WTC11 (cell line): Measurements from ENCODE around the gene GTF3C4. TPM values are rescaled to one million over a fixed set of nuclear protein-coding genes. Genes with fewer than 3 reads are reported as not detected.
A peak's percentile ranks its signal among the peaks of the same experiment; 100 is the strongest.

Experiments used
- ATAC-seq: fragments of 200-7000 bp; cut with Tn5 transposase; 2 replicates; pipeline ENCODE4 v1.10.0; 2021; ENCODE audit warnings: mild to moderate bottlenecking, moderate library complexity
- Bru-seq: library from RNA; stranded (reverse); fragments of 400-500 nt; gene quantifications from one replicate; lab custom pipeline; 2021; lab: Mats Ljungman, UMichigan
- CTCF ChIA-PET: fragments of 300-600 bp; sonication (Branson Sonifier 250); formaldehyde crosslinking; loops from one replicate; lab custom pipeline; 2021; ENCODE audit warnings: antibody characterized with exemption; lab: Charles Lee
- POLR2A ChIA-PET: fragments of 350-600 bp; sonication (Branson Sonifier 250); formaldehyde crosslinking; loops from one replicate; lab custom pipeline; 2021; ENCODE audit warnings: antibody characterized with exemption; lab: Charles Lee
- DNase-seq: peaks from one replicate; pipeline ENCODE4 v3.0.0; 2021; ENCODE audit warnings: low spot score
- H3K27ac Mint-ChIP-seq: 2 replicates; pipeline ENCODE4 v1.8.0; 2021; ENCODE audit warnings: mixed read lengths
- H3K27me3 Mint-ChIP-seq: 2 replicates; pipeline ENCODE4 v1.8.0; 2021; ENCODE audit warnings: low read depth, mild to moderate bottlenecking, moderate library complexity, mixed read lengths
- H3K36me3 Mint-ChIP-seq: 2 replicates; pipeline ENCODE4 v1.8.0; 2021; ENCODE audit warnings: mixed read lengths
- H3K4me1 Mint-ChIP-seq: 2 replicates; pipeline ENCODE4 v1.8.0; 2022; ENCODE audit warnings: mixed read lengths
- H3K4me3 Mint-ChIP-seq: 2 replicates; pipeline ENCODE4 v1.8.0; 2021; ENCODE audit warnings: mild to moderate bottlenecking, moderate library complexity, mixed read lengths
- H3K9me3 Mint-ChIP-seq: 2 replicates; pipeline ENCODE4 v1.8.0; 2021; ENCODE audit warnings: mixed read lengths
- ARID4B ChIP-seq: sonication (generic); formaldehyde crosslinking; IDR thresholded peaks from 2 replicates; pipeline ENCODE4 v1.8.0; 2023; ENCODE audit warnings: missing genetic modification reagents, mild to moderate bottlenecking, borderline replicate concordance
- ATF1 ChIP-seq: sonication (generic); formaldehyde crosslinking; IDR thresholded peaks from 2 replicates; pipeline ENCODE4 v1.8.1; 2023; ENCODE audit warnings: mild to moderate bottlenecking, moderate library complexity, missing genetic modification reagents
- EMX1 ChIP-seq: fragments of 250-450 bp; sonication (Bioruptor Pico); IDR thresholded peaks from 2 replicates; pipeline ENCODE4 v1.8.0; 2021; ENCODE audit warnings: mild to moderate bottlenecking
- FOXJ3 ChIP-seq: sonication (generic); formaldehyde crosslinking; IDR thresholded peaks from 2 replicates; pipeline ENCODE4 v1.9.0; 2021; ENCODE audit warnings: missing genetic modification reagents, mild to moderate bottlenecking, borderline replicate concordance
- FOXP1 ChIP-seq: sonication (generic); formaldehyde crosslinking; IDR thresholded peaks from 2 replicates; pipeline ENCODE4 v1.8.0; 2022; ENCODE audit warnings: missing genetic modification reagents, mild to moderate bottlenecking, moderate library complexity, borderline replicate concordance
- HMGA2 ChIP-seq: fragments of 250-450 bp; sonication (Bioruptor Pico); IDR thresholded peaks from 2 replicates; pipeline ENCODE4 v1.4.0; 2021; ENCODE audit warnings: mild to moderate bottlenecking, moderate library complexity
- KAT7 ChIP-seq: sonication (generic); formaldehyde crosslinking; IDR thresholded peaks from 2 replicates; pipeline ENCODE4 v1.8.1; 2023; ENCODE audit warnings: missing genetic modification reagents, mild to moderate bottlenecking, borderline replicate concordance
- MLX ChIP-seq: sonication (generic); formaldehyde crosslinking; IDR thresholded peaks from 2 replicates; pipeline ENCODE4 v1.8.1; 2023; ENCODE audit warnings: mild to moderate bottlenecking, missing genetic modification reagents, moderate library complexity
- NFATC4 ChIP-seq: fragments of 250-450 bp; sonication (Bioruptor Pico); IDR thresholded peaks from 2 replicates; pipeline ENCODE4 v1.9.0; 2021; ENCODE audit warnings: mild to moderate bottlenecking
- NFYB ChIP-seq: sonication (generic); formaldehyde crosslinking; conservative IDR thresholded peaks from 2 replicates; pipeline ENCODE4 v1.8.0; 2022; ENCODE audit warnings: low read depth, missing genetic modification reagents
- PREB ChIP-seq: sonication (generic); formaldehyde crosslinking; IDR thresholded peaks from 2 replicates; pipeline ENCODE4 v1.8.1; 2022; ENCODE audit warnings: mild to moderate bottlenecking, missing genetic modification reagents, moderate library complexity, borderline replicate concordance
- PRRX2 ChIP-seq: fragments of 250-450 bp; sonication (Bioruptor Pico); IDR thresholded peaks from 2 replicates; pipeline ENCODE4 v1.8.0; 2021; ENCODE audit warnings: mild to moderate bottlenecking
- STAT6 ChIP-seq: sonication (generic); formaldehyde crosslinking; conservative IDR thresholded peaks from 2 replicates; pipeline ENCODE4 v1.8.1; 2023; ENCODE audit warnings: mild to moderate bottlenecking, low read depth, missing genetic modification reagents, moderate library complexity
- TEAD4 ChIP-seq: sonication (generic); formaldehyde crosslinking; IDR thresholded peaks from 2 replicates; pipeline ENCODE4 v1.8.0; 2022; ENCODE audit warnings: mild to moderate bottlenecking, missing genetic modification reagents
- ZNF671 ChIP-seq: fragments of 250-450 bp; sonication (Bioruptor Pico); IDR thresholded peaks from 2 replicates; pipeline ENCODE4 v1.8.0; 2021; ENCODE audit warnings: mild to moderate bottlenecking
- long read RNA-seq, 3 experiments: library from RNA in 1 of 3; library from capped mRNA in 1 of 3; library from polyadenylated mRNA in 1 of 3; unstranded in 2 of 3; stranded (forward) in 1 of 3; transcript quantifications; one replicate each; pipeline ENCODE4 v2.0.0, GENCODE V29; 2021
- total RNA-seq: library from RNA; stranded (reverse); gene quantifications from 3 replicates; pipeline ENCODE4 v1.2.3, GENCODE V29; 2021
- TF ChIP-seq, protein P1 (sequence below): sonication (generic); formaldehyde crosslinking; IDR thresholded peaks from 2 replicates; pipeline ENCODE4 v1.8.0; 2022; ENCODE audit warnings: mild to moderate bottlenecking, missing genetic modification reagents
- TF ChIP-seq, protein P2 (sequence below): sonication (generic); formaldehyde crosslinking; IDR thresholded peaks from 2 replicates; pipeline ENCODE4 v1.8.0; 2022; ENCODE audit warnings: mild to moderate bottlenecking, missing genetic modification reagents

GTF3C4 gene, protein sequence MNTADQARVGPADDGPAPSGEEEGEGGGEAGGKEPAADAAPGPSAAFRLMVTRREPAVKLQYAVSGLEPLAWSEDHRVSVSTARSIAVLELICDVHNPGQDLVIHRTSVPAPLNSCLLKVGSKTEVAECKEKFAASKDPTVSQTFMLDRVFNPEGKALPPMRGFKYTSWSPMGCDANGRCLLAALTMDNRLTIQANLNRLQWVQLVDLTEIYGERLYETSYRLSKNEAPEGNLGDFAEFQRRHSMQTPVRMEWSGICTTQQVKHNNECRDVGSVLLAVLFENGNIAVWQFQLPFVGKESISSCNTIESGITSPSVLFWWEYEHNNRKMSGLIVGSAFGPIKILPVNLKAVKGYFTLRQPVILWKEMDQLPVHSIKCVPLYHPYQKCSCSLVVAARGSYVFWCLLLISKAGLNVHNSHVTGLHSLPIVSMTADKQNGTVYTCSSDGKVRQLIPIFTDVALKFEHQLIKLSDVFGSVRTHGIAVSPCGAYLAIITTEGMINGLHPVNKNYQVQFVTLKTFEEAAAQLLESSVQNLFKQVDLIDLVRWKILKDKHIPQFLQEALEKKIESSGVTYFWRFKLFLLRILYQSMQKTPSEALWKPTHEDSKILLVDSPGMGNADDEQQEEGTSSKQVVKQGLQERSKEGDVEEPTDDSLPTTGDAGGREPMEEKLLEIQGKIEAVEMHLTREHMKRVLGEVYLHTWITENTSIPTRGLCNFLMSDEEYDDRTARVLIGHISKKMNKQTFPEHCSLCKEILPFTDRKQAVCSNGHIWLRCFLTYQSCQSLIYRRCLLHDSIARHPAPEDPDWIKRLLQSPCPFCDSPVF
- total RNA-seq: 28.5 to 31.6 TPM (median 29.1 TPM) in 3 replicates
- percentile 94 among the genes with signal in this experiment for Bru-seq, nascent RNA
- long read RNA-seq, experiment 1, full-length matches to known transcripts: 200 of 268 reads
- long read RNA-seq, experiment 1, partial matches to known transcripts: 24 of 268 reads
- long read RNA-seq, experiment 1, other reads (novel, unspliced or antisense): 44 of 268 reads
- long read RNA-seq, experiment 2, full-length matches to known transcripts: 21 of 69 reads
- long read RNA-seq, experiment 2, partial matches to known transcripts: 14 of 69 reads
- long read RNA-seq, experiment 2, other reads (novel, unspliced or antisense): 34 of 69 reads
- long read RNA-seq, experiment 3, full-length matches to known transcripts: 1 of 2 reads
- long read RNA-seq, experiment 3, partial matches to known transcripts: 1 of 2 reads
- long read RNA-seq, experiment 3, other reads (novel, unspliced or antisense): 0 of 2 reads

DNA sequence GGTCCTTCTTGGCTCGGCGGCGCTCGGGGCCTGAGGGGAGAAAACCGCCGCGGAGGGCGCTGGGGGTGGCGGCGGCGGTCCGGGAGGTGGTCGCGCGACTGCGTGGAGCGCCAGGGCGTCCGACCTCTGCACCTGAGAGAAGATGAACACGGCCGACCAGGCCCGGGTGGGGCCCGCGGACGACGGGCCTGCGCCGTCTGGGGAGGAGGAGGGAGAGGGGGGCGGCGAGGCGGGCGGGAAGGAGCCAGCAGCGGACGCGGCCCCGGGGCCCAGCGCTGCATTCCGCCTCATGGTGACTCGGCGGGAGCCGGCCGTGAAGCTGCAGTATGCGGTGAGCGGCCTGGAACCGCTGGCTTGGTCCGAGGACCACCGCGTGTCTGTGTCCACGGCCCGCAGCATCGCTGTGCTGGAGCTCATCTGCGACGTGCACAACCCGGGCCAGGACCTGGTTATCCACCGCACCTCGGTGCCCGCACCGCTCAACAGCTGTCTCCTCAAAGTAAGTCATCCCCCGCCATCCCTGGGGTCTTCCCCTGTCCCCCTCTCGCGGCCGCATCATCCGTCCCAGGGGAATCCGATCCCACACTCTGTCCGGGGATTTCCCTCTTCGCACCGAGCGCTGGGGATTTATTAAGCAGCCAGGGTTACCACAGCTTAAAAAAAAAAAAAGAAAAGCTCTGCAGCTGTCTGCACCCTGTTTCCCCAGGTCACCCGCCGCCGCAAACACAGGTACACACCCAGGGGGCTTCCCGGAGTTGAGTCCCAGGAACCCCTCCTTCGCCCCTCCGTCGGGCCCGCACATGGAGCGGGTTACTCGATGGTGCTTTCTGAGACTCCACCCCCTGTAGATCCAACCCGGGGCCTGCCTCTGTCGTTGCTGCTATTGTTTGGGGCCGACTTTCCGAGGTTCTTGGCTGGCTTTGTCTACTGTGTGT, at the start of gene GTF3C4:
TSS of gene GTF3C4 (plus strand) at position 8 of the 935 bp plus-strand sequence. CDS start at position 143, 135 bp downstream.
- ChIA-PET POLR2A (interaction anchor here (0.6 to 2.2 kb wide), 4 partner anchors 57 to 136 kb away, joined by 3 to 5 read pairs (median 4); no protein-coding TSS in a partner anchor), CTCF (interaction anchor here (0.7 to 2.3 kb wide), 4 partner anchors 79 to 142 kb away, joined by 3 to 12 read pairs (median 4); no protein-coding TSS in a partner anchor)
- Mint-ChIP-seq H3K4me3 (peak within 1 kb of the TSS; percentile 91), H3K36me3 (peaks cover 7% of the 10 kb centered on the region), H3K9me3 (no peaks in the 10 kb centered on the region), H3K27me3 (no peaks in the 10 kb centered on the region), H3K4me1 (peaks cover 46% of the 10 kb centered on the region), H3K27ac (peak within 1 kb of the TSS; percentile 93)
- peak; percentile 41 for DNase-seq
- ATAC-seq: peak; percentile 13
- TF ChIP-seq TEAD4 (CRISPR knock-in tag) (0 out of 2 replicates have a peak, but pooled peaks have one; percentile 1), EMX1 (CRISPR knock-in tag) (no peak), KAT7 (peak; percentile 63; the same call in 1 of the 2 replicates), NFATC4 (CRISPR knock-in tag) (0 out of 2 replicates have a peak, but pooled peaks have one; percentile 38), ATF1 (CRISPR knock-in tag) (no peak), PRRX2 (CRISPR knock-in tag) (no peak), STAT6 (CRISPR knock-in tag) (no peak), ARID4B (peak; percentile 44; the same call in 1 of the 2 replicates), MLX (CRISPR knock-in tag) (no peak), NFYB (CRISPR knock-in tag) (no peak), ZNF671 (CRISPR knock-in tag) (no peak), PREB (CRISPR knock-in tag) (no peak), FOXJ3 (CRISPR knock-in tag) (no peak), FOXP1 (CRISPR knock-in tag) (no peak), HMGA2 (CRISPR knock-in tag) (no peak)
- TF ChIP-seq, protein P1, sequence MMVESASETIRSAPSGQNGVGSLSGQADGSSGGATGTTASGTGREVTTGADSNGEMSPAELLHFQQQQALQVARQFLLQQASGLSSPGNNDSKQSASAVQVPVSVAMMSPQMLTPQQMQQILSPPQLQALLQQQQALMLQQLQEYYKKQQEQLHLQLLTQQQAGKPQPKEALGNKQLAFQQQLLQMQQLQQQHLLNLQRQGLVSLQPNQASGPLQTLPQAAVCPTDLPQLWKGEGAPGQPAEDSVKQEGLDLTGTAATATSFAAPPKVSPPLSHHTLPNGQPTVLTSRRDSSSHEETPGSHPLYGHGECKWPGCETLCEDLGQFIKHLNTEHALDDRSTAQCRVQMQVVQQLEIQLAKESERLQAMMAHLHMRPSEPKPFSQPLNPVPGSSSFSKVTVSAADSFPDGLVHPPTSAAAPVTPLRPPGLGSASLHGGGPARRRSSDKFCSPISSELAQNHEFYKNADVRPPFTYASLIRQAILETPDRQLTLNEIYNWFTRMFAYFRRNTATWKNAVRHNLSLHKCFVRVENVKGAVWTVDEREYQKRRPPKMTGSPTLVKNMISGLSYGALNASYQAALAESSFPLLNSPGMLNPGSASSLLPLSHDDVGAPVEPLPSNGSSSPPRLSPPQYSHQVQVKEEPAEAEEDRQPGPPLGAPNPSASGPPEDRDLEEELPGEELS (CRISPR knock-in tag): no peak
- TF ChIP-seq, protein P2, sequence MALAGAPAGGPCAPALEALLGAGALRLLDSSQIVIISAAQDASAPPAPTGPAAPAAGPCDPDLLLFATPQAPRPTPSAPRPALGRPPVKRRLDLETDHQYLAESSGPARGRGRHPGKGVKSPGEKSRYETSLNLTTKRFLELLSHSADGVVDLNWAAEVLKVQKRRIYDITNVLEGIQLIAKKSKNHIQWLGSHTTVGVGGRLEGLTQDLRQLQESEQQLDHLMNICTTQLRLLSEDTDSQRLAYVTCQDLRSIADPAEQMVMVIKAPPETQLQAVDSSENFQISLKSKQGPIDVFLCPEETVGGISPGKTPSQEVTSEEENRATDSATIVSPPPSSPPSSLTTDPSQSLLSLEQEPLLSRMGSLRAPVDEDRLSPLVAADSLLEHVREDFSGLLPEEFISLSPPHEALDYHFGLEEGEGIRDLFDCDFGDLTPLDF (CRISPR knock-in tag): 0 out of 2 replicates have a peak, but pooled peaks have one; percentile 39
